ENCODE data around the gene SIGLEC1.

GRCh38 chr20:3710011-3710466 is 2.4 kb downstream of the SIGLEC1 start:
- TF ChIP-seq POLR2A (IDR thresholded peaks at IDR 0.05; ENCODE audit: low read length) = no peak
- TF ChIP-seq GATA1 (IDR thresholded peaks at IDR 0.05; ENCODE audit: low read depth, low read length) = no peak
